Measurements from ENCODE around the gene SEC61A1.

The SEC61A1 gene

DNA sequence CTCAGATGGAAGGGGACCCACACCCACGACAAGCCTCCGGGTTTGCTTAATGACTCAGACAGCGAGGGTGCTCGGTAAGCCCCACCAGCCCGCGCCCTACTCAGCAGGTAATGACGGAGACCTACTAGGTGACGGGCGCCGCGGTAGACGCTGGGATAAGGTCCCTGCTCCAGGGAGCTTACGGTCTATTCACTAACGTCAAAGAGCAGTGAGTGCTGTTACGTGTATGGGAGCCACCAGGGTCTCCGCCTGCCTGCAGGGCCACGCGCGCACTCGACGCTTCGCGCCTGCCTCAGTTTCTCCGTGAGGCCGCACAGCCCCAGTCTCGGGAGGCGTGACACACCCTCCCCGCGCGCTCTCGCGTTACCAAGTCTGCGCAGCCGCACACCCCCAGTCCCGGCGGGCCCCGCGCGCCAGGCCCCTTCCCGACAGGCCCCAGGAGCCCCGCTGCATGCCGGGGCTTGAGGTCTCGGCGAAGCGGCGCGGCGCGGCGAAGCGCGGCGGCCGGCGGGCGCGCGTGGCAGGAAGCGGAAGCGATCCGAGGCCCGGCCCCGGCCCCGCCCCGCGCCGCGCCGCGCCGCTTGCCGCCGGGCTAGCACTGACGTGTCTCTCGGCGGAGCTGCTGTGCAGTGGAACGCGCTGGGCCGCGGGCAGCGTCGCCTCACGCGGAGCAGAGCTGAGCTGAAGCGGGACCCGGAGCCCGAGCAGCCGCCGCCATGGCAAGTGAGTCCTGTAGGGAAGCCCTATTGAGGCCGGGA lies at the start of gene SEC61A1:
TSS of gene SEC61A1 (plus strand) at position 601 of the 758 bp plus-strand sequence. CDS start at position 717, 116 bp downstream.
- peak; percentile 89 for DNase-seq (ENCODE audit: low read depth, low spot score)

DNA sequence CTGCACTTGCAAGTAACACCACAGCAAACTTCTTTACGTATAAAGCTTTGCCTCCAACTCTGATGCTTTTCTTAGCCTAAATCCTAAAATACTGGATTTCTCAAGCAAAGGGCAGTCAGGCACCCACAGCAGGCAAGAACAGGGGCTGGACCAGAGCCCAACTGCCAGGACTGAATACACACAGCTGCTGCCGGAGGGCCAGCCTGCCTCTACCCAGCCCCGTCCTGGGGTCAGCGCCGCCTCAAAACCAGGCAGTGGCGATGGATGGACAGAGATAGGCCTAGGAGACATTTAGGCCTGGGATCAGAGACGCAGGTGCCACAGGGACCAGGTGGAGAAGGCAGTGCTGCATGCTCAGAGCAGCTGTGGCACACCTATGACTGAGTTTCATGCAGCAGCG lies 47.6 kb upstream of the SEC61A1 start:
- DNase-seq (ENCODE audit: low read depth, low spot score): no peak

DNA sequence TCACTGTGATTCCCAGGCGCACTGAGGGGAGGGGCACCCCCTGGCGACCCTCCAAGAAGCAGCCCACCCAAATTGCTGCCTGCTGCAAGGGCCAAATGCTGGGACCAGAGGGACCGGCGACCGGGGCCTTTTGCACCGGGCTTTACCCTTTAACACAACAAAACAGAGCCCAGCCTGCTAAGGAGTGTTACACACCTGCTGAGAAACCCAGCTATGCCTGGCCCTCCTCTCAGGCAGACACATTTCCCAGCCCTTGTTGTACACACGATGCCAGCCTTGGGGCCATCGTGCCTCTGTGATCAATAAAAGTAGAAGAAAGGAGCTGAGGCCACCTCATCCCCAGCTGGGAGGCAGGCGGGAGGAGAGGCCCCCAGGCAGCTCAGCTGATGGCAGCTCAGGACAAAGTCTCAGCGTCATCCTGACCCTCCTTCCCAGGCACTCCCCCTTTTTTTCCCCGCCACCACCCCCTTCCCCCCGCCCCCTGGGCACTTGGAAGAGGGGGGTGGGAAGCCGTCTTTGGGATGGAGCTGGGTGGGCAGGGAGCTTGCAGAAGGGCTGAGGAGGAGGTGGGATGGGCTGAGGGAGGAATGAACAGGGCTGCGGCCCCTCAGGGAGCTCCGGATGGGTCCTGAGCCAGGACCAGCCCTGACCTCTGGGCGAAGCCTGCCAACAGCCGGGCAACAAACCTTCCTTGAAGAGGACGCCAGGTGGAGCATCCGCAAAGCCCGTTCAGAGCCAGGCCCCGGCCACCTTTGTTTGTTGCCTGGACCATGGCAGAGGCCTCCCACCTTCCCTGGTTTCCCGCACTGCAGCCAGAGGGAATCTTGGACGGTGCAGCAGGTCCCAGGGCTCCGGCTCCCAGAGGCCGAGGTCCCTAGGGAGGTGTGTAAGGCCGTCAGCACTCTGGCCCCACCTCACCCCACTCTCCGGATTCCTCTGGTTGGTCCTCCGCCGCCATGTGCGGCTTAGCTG lies 45.9 kb upstream of the SEC61A1 start:
- DNase-seq (ENCODE audit: low read depth, low spot score): no peak

DNA sequence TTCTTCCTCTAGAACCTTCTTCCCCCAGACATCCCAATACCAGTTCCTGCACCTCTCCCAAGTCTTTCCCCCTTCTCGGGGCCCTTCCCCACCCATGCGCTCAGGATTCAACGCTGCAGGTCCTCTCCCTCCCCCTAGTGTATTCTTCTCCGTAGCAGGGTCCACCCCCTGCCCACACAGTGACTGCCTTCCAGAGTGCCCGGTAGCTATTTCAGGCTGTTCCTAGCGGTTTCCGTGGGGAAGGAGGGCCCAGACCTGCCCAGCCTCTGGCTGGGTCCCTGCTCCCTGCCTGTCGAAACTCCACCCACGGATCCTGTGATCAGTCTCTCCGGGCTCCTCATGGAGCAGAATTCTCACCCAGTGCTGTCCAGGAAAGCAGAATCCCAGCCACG lies 45.2 kb upstream of the SEC61A1 start:
- no peak for DNase-seq (ENCODE audit: low read depth, low spot score)

DNA sequence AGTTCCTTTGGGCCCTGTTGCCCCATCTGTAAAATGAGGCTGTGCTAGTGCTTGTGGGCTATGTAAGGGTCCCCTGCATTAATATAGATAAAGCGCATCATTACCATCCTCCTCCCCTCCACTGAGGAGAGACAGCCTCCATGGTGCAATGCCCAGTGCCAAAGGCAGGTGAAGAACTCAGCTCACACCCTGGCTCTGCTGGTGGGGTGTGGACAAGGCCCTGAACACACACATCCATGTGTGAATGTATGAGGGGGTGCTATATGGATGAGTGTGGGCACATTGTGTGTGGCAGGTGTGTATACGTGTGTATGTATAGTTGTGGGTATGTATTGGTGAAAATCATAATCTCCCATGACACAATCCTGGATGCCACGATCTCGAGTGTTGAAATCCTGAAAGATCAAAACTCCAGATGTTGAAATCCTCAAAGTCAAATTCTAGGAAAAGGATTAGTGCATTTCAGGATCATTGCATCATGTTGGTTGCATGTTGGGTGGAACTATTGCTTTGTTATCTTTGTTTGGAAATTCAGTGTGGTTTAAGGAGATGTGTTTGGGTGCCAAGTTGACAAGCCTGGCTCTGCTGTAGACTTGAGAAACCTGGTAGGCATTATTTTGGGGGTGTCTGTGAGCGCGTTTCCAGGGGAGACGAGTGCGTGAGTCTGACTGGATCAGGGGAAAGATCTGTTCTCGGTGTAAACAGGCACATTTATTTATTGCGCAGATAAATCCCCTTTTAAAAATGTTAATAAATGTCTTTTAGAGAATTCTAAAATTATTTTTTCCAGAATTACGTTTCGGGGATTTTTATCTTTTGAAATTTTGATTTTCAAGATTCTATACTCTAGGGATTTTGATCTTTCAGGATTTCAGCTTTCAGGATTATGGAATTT lies 42.0 kb upstream of the SEC61A1 start:
- DNase-seq (ENCODE audit: low read depth, low spot score): no peak

DNA sequence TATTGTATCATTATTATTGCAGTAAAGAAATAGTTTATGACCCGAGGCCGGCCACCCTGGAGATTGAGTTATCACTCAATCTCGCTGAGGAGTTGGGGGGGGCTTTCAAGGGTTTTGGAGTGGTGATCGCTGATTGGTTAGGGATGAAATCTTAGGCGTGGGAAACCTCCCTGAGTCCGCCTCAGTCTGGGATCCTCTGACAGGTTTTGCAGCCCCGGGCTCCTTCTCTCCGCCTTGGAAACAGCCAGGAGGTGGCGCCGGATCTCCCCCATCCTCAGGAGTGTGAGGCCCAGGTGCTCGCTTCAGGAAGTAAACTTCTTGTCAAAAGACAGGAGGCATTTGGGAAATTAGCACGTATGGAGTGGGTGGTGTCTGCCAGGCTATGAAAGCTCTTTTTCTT lies 41.1 kb upstream of the SEC61A1 start:
- no peak for DNase-seq (ENCODE audit: low read depth, low spot score)

DNA sequence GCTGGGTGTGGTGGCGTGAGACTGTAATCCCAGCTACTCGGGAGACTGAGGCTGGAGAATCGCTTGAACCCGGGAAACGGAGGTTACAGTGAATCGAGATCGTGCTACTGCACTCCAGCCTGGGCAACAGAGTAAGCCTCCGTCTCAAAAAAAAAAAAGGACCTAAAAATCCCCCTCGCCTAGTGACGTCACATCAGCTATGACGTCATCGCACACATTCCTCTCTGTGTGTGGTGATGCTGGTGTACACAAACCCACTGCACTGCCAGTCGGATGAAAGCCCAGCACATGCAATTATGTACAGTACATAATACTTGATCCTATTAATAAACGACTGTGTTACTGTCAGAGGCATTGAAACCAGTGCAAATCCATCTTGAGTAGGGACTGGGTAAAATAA lies 40.2 kb upstream of the SEC61A1 start:
- no peak for DNase-seq (ENCODE audit: low read depth, low spot score)

DNA sequence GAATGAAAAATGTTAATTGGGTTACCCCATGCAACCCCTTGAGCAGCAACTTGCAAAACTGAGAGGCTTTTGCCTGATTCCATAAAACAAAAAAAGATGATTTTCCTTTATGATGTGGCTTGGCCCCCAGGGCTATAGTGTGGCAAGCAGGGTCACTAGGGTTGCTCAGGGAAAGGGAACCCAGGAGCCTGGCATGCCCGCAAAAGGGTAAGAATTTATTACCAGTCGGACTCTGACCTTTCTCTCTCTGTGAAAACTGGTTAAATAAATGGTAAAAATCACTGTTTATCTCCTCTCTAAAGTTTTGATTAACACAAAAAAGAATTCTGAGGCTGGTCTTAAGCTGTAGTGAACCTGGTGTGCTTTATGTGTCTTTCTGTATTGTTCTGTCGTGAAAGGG lies 37.7 kb upstream of the SEC61A1 start:
- no peak for DNase-seq (ENCODE audit: low read depth, low spot score)

DNA sequence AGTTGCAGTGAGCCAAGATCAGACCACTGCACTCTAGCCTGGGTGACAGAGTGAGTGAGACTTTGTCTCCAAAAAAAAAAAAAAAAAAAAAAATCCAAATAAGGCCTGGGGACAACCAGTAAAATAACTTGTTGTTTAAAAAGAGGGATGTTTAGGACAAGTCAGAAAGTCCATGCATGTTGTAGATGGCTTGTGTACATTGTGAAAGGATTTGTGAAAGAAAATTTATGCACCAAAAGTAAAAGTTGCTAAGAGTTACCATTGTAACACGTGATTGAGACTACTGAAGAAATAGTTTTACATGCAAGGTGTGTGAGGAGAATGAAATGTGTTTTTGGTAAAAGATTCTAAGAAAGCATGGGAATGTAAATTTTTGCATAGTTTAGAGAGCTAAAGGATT lies 35.7 kb upstream of the SEC61A1 start:
- DNase-seq (ENCODE audit: low read depth, low spot score): no peak

DNA sequence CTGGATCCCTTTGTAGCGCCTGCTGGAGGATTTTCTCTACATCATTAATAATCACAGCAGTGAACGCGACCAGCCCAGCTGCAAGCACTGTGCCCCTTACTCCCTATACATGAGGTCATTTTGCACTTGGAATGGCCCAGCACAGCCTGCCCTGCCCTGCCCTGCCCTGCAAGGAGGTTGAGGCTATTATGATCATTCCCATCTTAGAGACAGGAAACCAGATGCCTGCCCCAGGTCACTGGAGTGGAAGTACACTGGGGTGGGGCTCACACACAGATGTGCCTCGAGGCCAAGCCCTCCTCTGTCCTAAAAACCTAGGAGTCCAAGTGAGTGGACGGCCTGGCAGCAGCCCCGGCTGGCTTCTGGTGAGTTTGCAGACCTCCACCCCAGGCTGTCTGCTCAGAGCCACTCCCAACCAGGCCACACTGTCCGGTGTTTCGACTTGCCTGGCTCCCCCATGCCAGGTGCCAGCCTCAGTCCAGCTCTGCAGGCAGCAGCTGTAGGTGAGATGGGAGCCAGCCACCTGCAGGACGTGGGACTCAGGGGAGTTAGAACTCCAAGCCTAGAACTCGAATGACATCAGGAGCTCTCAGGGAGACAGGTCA lies 30.4 kb upstream of the SEC61A1 start:
- no peak for DNase-seq (ENCODE audit: low read depth, low spot score)

DNA sequence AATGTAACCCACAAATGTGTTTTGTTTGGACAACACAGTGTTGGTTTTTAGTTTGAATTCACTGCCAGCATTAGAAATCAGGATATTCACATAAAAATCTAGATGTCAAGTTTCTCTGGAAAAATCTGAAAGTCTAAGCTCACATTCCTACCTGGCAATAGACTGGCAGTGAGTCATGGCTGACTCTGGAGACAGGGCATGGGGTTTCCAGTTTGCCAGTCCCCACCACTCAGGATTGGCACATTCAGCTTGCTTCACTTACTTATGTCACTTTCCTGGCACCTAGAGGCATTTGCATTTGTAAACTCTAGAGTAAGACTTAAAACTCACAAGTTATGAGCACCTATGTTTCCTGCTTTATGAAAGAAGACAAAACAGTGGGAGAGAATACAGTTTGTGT lies 19.1 kb upstream of the SEC61A1 start:
- no peak for DNase-seq (ENCODE audit: low read depth, low spot score)

DNA sequence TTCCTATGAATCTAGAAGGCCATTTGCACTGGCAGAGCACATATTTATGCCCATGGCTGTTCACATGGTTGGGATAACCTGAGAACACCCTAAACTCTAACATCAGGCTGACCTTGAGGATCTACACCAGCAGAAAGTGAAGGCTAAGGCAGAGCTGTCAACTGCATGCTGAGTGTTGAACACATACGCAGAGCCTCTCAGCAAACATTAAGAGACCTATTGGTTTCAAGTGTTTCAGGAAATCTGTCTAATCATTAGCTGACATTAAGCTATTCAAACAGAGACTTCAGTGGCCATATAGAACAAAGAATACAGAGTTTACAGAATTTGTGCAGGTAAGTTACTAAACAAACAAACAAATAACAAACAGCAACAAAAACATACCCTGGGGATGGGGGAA lies 16.1 kb upstream of the SEC61A1 start:
- DNase-seq (ENCODE audit: low read depth, low spot score): no peak

DNA sequence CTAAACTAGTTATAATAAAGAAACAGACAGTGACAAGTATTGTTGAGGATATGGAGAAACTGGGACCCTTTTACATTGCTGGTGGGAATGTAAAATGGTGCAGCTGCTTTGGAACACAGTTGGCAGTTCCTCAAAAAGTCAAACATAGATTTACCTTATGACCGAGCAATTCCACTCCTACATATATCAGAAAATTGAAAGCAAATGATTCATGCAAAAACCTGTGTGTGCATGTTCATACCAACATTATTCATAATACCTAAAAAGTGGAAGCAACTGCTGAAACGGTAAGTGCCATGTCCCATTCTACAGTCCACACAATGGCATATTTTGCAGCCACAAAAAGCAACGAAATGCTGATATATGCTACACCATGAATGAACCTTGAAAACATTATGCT lies 12.2 kb upstream of the SEC61A1 start:
- DNase-seq (ENCODE audit: low read depth, low spot score): no peak

DNA sequence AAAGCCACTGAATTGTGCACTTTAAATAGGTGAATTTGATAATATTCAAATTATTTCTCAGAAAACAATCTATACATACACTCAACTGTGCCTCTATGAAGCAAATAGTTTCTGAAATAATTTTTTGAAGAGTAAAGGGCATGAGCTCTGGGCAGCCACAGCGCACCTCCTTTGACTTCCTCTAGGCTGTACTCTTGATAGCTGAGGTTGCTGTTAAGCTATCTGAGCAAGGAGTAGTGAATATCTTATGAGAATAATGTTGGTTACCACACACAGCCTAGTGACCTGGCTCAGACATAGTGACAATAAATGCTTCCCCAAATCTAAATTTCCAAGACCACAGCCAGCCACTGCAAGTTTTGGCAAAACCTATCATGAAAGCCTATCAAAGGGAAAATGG lies 11.6 kb upstream of the SEC61A1 start:
- DNase-seq (ENCODE audit: low read depth, low spot score): no peak

DNA sequence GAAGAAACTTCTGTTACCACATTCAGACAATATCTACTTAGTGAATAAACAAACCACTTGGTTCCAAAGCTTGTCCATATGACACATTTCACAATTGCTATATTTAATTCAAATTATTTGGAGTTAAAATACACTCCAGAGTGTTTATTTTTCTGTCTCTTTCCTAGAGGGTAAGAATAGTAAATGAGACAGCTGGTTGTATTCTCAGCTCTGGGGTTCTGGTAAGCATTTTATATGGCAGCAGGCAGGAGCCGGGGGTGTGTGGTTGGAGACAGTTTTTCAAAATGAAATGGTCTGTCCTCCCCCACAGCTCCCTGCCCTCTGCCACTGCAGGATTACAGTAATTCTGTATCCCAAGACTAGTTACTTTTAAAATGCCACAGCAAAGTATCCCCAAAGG lies 10.9 kb upstream of the SEC61A1 start:
- no peak for DNase-seq (ENCODE audit: low read depth, low spot score)

DNA sequence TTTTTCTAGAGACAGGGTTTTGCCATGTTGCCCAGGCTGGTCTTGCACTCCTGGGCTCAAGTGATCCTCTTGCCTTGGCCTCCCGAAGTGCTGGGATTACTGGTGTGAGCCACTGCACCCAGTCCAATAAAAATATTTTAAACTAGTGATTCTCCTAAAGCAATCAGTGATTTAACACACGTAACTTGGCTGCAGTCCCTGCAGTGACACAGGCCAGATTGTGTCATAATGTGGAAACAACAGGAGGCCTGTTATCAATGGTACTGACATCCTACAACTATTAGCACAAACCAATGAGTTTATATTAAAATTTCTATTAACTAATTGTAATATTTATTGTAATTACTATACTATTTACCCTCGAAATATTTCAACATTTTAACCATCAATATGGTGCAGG lies 1.6 kb upstream of the SEC61A1 start:
- no peak for DNase-seq (ENCODE audit: low read depth, low spot score)

DNA sequence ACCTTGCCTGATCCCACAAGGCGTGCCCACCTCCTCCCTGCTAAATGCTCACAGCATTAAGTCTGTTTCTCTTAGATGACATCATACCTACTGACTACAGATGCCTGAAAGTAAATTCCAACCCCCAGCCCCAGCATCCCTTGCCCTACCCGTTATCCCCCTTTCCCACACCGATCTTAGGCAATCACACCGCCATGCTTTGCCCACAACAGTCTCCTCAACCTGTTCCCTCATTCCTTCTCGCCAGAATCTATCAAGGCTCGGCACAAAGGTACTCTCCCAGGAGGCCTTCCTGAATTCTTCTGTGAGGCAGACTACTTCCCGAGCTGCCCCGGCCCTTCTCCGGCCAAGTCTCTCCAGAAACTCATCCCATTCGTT lies 789 bp upstream of the SEC61A1 start:
- DNase-seq (ENCODE audit: low read depth, low spot score): no peak

DNA sequence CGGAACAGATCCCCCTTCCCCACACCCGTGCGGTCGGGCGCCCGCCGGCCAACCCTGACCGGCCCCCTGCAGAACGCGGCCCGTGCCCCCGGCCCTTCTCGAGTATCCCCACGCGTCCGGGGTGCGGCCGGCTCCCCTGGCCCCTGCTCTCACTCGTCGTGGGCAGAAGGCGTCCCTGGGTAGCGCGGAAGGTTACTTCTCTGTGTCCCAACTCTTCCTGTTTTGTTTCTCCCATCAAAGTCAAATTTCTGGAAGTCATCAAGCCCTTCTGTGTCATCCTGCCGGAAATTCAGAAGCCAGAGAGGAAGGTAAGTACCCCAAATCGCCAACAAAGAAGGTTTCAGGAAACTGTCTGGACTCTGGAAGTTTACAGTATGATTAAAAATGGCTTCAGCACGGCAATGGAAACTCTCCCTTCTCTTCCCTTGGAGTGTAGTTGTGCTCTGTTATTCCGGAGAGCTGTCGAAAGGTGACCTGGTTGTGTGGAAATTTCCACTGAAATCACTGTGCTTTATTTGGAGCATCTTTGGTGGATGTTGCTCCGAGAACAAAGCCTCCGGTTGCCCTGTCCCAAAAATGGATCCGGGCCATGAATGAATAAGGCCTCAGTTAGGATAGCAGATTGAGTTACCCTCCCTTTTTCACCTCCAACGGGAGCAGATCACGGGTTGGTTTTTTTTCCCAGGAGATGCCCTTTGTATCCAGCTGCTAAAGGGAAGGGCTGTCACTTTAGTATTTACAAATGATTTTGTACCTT lies 536 bp downstream of the SEC61A1 start:
- DNase-seq (ENCODE audit: low read depth, low spot score): no peak

DNA sequence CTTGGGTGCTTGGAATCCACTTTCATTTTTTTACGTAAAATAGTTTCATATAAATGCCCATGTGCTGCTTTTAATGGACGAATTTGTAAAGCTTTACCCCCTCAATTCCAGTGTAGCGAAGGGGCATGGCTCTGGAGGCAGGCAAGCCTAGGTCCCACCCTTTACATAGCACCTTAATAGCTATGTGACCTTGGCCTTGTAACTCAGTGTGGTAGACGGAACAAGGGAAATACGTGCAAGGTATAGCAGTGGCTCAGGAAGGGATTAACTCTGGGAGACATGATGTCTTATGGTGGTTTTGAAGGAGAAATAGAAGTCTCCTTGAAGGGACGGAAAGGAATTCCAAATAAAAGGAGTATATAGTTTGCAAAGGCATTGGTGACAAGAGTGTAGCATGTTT lies 1.4 kb downstream of the SEC61A1 start:
- no peak for DNase-seq (ENCODE audit: low read depth, low spot score)

DNA sequence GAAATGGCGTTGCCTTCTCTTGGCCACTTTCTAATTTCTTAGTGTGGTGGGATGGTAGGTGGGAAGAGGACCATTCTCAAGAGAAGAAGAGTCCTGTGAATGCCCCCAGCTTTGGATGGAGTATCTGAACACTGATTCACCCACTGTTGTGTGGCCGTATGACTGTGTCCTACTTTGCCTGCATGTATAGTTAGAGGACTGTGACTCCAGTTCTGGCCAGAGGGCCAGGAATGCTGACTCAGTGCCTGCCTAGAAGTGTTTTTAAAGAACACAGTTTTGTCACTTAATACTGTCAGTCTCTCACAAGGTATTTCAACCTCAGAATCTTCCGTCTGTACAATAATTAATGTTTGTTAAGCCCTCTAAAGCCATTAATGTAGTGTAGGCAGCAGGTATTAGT lies 2.1 kb downstream of the SEC61A1 start:
- no peak for DNase-seq (ENCODE audit: low read depth, low spot score)

DNA sequence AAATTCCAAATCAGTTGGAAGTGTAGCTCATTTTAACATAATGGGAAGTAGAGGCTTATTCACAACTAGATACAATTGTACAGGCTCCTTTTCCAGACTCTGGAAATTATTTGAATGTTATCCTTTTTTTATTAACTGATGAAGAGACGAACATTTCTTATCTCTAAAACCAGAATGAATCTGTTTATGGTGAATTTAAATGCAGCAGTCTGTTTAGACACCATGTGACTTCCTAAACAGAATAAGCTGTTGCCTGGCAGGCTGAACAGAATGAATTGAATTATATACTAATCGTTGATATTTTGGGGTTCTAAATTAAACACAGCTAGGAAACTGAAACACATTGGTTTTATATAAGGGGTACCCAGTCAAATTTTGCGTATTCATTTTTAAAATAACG lies 4.0 kb downstream of the SEC61A1 start:
- DNase-seq (ENCODE audit: low read depth, low spot score): no peak

Data from activated naive CD8-positive, alpha-beta T cell treated with anti-CD3 and anti-CD28 coated beads, Interleukin-2, amount 50 U/mL, for 16 hours (primary cell).